ENCODE results near the gene PIPOX. TPM values are rescaled to one million over a fixed set of nuclear protein-coding genes. Genes with fewer than 3 reads are reported as not detected.

Gene PIPOX
- polyA plus RNA-seq, 4 donors: 2.9 to 35.4 (median 12.1) TPM

- DNase-seq (no peak), FAIRE-seq (no peak)
- Histone ChIP-seq H3K4me3 (ENCODE audit: low read depth in 1 of 3, low read length in 3 of 3) (no peak overlapping the region), H3K4me1 (ENCODE audit: control insufficient read depth in 3 of 3, insufficient read depth in 2 of 3, low read depth in 1 of 3, low read length in 2 of 3) (no peaks in the 10 kb centered on the region), H3K36me3 (ENCODE audit: control insufficient read depth in 3 of 3, insufficient read depth in 2 of 3, low read depth in 1 of 3, low read length in 3 of 3) (peaks cover 23 to 100% (median 37%) of the 10 kb centered on the region in 3 donors), H3K9me3 (ENCODE audit: control insufficient read depth in 2 of 2, insufficient read depth in 1 of 2, low read depth in 1 of 2, low read length in 1 of 2) (no peaks in the 10 kb centered on the region), H3K27me3 (ENCODE audit: control insufficient read depth in 3 of 3, insufficient read depth in 3 of 3, low read length in 3 of 3) (no peaks in the 10 kb centered on the region), H3K27ac (ENCODE audit: low read depth in 1 of 3, low read length in 2 of 3) (no peak overlapping the region)
- 89 to 92% (median 90%) methylated on average over 11 of the region's 11 CpGs for WGBS, 3 donors
Observed at GRCh38 chr17:29094101-29094708, 51.3 kb downstream of the PIPOX start.

GRCh38 chr17:29095439-29095838 is 52.5 kb downstream of the PIPOX start:
- Histone ChIP-seq H3K9me3 (ENCODE audit: control insufficient read depth in 2 of 2, insufficient read depth in 1 of 2, low read depth in 1 of 2, low read length in 1 of 2) (no peaks in the 10 kb centered on the region), H3K4me1 (ENCODE audit: control insufficient read depth in 3 of 3, insufficient read depth in 2 of 3, low read depth in 1 of 3, low read length in 2 of 3) (no peaks in the 10 kb centered on the region), H3K4me3 (ENCODE audit: low read depth in 1 of 3, low read length in 3 of 3) (no peak overlapping the region), H3K36me3 (ENCODE audit: control insufficient read depth in 3 of 3, insufficient read depth in 2 of 3, low read depth in 1 of 3, low read length in 3 of 3) (peaks cover 21 to 100% (median 38%) of the 10 kb centered on the region in 3 donors), H3K27ac (ENCODE audit: low read depth in 1 of 3, low read length in 2 of 3) (no peak overlapping the region), H3K27me3 (ENCODE audit: control insufficient read depth in 3 of 3, insufficient read depth in 3 of 3, low read length in 3 of 3) (no peaks in the 10 kb centered on the region)
- WGBS, 3 donors: 90 to 97% (median 91%) methylated on average over 6 of the region's 6 CpGs
- DNase-seq: no peak
- FAIRE-seq: no peak

DNA sequence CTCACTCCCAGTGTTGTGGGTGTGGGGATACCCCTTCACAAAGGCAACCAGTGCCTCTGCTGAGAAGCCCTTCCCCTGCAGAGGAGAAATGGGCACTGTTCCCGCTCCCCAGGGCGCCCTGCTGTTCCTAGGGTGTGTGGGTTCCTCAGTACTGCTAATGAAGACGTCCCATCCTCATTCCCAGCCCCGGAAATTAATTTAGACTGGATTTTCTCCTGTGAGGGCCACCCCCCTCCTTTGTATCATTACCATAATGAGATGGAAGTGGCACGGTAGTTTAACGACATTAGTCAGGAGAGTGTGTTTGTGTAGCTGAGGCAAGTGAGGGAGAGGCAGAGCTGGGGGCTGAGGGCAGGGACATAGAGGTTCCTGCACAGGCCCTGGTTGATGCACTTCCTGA is 53.2 kb downstream of the PIPOX start:
- no peak for FAIRE-seq
- Histone ChIP-seq H3K9me3 (ENCODE audit: control insufficient read depth in 2 of 2, insufficient read depth in 1 of 2, low read depth in 1 of 2, low read length in 1 of 2) (no peaks in the 10 kb centered on the region), H3K4me3 (ENCODE audit: low read depth in 1 of 3, low read length in 3 of 3) (no peak overlapping the region), H3K27me3 (ENCODE audit: control insufficient read depth in 3 of 3, insufficient read depth in 3 of 3, low read length in 3 of 3) (no peaks in the 10 kb centered on the region), H3K27ac (ENCODE audit: low read depth in 1 of 3, low read length in 2 of 3) (no peak overlapping the region), H3K4me1 (ENCODE audit: control insufficient read depth in 3 of 3, insufficient read depth in 2 of 3, low read depth in 1 of 3, low read length in 2 of 3) (no peaks in the 10 kb centered on the region), H3K36me3 (ENCODE audit: control insufficient read depth in 3 of 3, insufficient read depth in 2 of 3, low read depth in 1 of 3, low read length in 3 of 3) (peaks cover 21 to 96% (median 34%) of the 10 kb centered on the region in 3 donors)
- DNase-seq: no peak
- WGBS, 3 donors: 79 to 85% (median 80%) methylated on average over 6 of the region's 6 CpGs

- DNase-seq (no peak), FAIRE-seq (no peak)
- 86 to 94% (median 93%) methylated on average over 4 to 5 of the region's 5 CpGs for WGBS, 3 donors
- Histone ChIP-seq H3K4me3 (ENCODE audit: low read depth in 1 of 3, low read length in 3 of 3) (no peak overlapping the region), H3K27ac (ENCODE audit: low read depth in 1 of 3, low read length in 2 of 3) (no peak overlapping the region), H3K4me1 (ENCODE audit: control insufficient read depth in 3 of 3, insufficient read depth in 2 of 3, low read depth in 1 of 3, low read length in 2 of 3) (no peaks in the 10 kb centered on the region), H3K27me3 (ENCODE audit: control insufficient read depth in 3 of 3, insufficient read depth in 3 of 3, low read length in 3 of 3) (no peaks in the 10 kb centered on the region), H3K36me3 (ENCODE audit: control insufficient read depth in 3 of 3, insufficient read depth in 2 of 3, low read depth in 1 of 3, low read length in 3 of 3) (peaks cover 11 to 96% (median 40%) of the 10 kb centered on the region in 3 donors), H3K9me3 (ENCODE audit: control insufficient read depth in 2 of 2, insufficient read depth in 1 of 2, low read depth in 1 of 2, low read length in 1 of 2) (no peaks in the 10 kb centered on the region)
Observed at GRCh38 chr17:29099527-29099926, 56.6 kb downstream of the PIPOX start.

DNA sequence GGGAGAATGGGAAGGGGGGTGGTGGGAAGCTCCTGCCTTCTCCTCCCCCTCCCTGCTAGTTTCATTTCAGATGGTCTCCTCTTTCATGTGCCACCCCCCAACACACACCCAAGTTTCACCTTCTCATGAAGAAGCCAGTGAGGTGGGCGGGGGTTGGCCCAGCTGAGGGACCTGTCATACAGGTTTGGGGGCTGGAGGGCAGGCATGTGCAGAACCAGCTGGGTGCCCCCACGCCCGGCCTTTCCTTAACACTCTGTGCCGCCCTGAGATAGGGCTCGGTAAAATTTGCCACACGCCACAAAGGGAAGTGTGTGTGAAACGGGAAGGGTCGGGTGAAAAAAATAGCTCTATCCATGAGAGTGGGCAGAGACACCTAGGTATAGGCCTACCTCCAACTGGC is 57.4 kb downstream of the PIPOX start:
- FAIRE-seq: no peak

DNA sequence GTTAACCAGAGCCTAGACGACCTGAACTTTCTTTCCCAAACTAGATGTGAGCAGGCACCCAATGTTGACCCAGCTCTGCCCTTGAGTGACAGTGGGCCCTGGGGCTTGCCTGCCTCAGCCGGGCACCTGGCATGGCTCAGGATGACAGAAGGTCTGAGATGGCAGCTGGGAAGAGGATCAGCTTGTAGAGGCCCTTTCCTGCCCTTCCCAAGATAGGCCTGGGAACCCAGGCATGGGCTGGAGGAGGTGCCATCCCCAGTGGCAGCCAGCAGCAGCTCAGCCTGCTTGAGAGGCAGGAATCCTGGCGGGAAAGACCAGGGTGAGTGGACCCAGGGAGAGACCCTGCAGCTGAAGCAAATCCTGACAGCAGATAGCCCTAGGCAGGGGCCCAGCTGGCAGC is 59.1 kb downstream of the PIPOX start:
- Histone ChIP-seq H3K27ac (ENCODE audit: low read depth in 1 of 3, low read length in 2 of 3) (no peak overlapping the region), H3K4me1 (ENCODE audit: control insufficient read depth in 3 of 3, insufficient read depth in 2 of 3, low read depth in 1 of 3, low read length in 2 of 3) (no peaks in the 10 kb centered on the region), H3K9me3 (ENCODE audit: control insufficient read depth in 2 of 2, insufficient read depth in 1 of 2, low read depth in 1 of 2, low read length in 1 of 2) (no peaks in the 10 kb centered on the region), H3K36me3 (ENCODE audit: control insufficient read depth in 3 of 3, insufficient read depth in 2 of 3, low read depth in 1 of 3, low read length in 3 of 3) (peaks cover 18 to 94% (median 46%) of the 10 kb centered on the region in 3 donors), H3K4me3 (ENCODE audit: low read depth in 1 of 3, low read length in 3 of 3) (no peak overlapping the region), H3K27me3 (ENCODE audit: control insufficient read depth in 3 of 3, insufficient read depth in 3 of 3, low read length in 3 of 3) (no peaks in the 10 kb centered on the region)
- no peak for FAIRE-seq
- 85 to 94% (median 88%) methylated on average over 3 of the region's 3 CpGs for WGBS, 3 donors
- no peak for DNase-seq

More for the DNA sequence above, 57.4 kb downstream of the PIPOX start:
- peaks cover 10 to 94% (median 40%) of the 10 kb centered on the region in 3 donors for H3K36me3 ChIP-seq (ENCODE audit: control insufficient read depth in 3 of 3, insufficient read depth in 2 of 3, low read depth in 1 of 3, low read length in 3 of 3)
- no peaks in the 10 kb centered on the region for H3K4me1 ChIP-seq (ENCODE audit: control insufficient read depth in 3 of 3, insufficient read depth in 2 of 3, low read depth in 1 of 3, low read length in 2 of 3)
- H3K4me3 ChIP-seq (ENCODE audit: low read depth in 1 of 3, low read length in 3 of 3): no peak overlapping the region
- H3K27me3 ChIP-seq (ENCODE audit: control insufficient read depth in 3 of 3, insufficient read depth in 3 of 3, low read length in 3 of 3): no peaks in the 10 kb centered on the region
- H3K27ac ChIP-seq (ENCODE audit: low read depth in 1 of 3, low read length in 2 of 3): no peak overlapping the region
- no peak for DNase-seq
- 80 to 84% (median 82%) methylated on average over 8 of the region's 8 CpGs for WGBS, 3 donors
- no peaks in the 10 kb centered on the region for H3K9me3 ChIP-seq (ENCODE audit: control insufficient read depth in 2 of 2, insufficient read depth in 1 of 2, low read depth in 1 of 2, low read length in 1 of 2)

DNA sequence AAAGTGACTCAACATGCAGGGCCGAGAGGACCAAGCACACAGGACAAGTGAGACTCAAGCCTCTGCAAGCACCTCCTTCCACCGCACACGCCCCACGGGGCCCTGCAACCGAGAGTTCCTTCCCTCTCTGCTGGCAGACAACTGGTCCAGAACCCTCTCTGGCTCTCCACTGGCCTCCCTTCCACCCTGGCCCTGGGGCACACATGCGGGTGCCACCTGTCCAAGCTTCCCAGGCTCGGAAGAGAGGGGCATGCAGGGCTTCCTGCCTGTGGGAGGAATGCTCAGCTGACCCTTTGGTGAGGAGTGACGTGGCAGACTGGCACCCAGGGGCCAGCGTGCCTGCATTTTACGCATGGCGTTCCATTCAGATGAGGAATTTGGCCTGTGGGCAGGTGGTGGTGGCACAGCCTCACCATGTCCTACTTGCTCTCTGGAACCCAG is 59.8 kb downstream of the PIPOX start:
- 86 to 97% (median 88%) methylated on average over 8 to 11 of the region's 11 CpGs for WGBS, 3 donors
- Histone ChIP-seq H3K27ac (ENCODE audit: low read depth in 1 of 3, low read length in 2 of 3) (no peak overlapping the region), H3K36me3 (ENCODE audit: control insufficient read depth in 3 of 3, insufficient read depth in 2 of 3, low read depth in 1 of 3, low read length in 3 of 3) (peaks cover 18 to 94% (median 43%) of the 10 kb centered on the region in 3 donors), H3K9me3 (ENCODE audit: control insufficient read depth in 2 of 2, insufficient read depth in 1 of 2, low read depth in 1 of 2, low read length in 1 of 2) (no peaks in the 10 kb centered on the region), H3K27me3 (ENCODE audit: control insufficient read depth in 3 of 3, insufficient read depth in 3 of 3, low read length in 3 of 3) (no peaks in the 10 kb centered on the region), H3K4me3 (ENCODE audit: low read depth in 1 of 3, low read length in 3 of 3) (no peak overlapping the region), H3K4me1 (ENCODE audit: control insufficient read depth in 3 of 3, insufficient read depth in 2 of 3, low read depth in 1 of 3, low read length in 2 of 3) (no peaks in the 10 kb centered on the region)
- DNase-seq (no peak), FAIRE-seq (no peak)

DNA sequence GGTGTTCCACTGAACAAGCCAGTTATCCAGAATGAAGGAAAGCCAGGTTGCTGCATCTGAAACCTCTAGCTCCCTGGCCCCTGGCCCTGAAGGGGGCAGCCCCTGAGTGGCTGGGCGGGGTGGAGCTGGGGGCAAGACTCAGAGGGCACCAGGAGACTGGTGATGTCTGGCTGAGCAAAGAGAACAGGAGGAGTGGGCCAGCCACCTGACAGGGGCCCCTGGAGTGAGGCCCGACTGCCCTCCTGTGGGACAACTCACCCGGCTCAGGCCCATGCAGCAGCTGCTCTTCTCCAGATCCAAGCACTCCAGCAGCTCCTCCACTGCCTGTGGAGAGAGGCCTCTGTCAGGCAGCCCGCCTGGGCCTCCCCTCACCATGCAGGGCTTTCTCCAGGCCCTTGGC is 60.4 kb downstream of the PIPOX start:
- 94 to 99% (median 98%) methylated on average over 4 of the region's 4 CpGs for WGBS, 3 donors
- FAIRE-seq (no peak), DNase-seq (no peak)
- Histone ChIP-seq H3K4me3 (ENCODE audit: low read depth in 1 of 3, low read length in 3 of 3) (no peak overlapping the region), H3K36me3 (ENCODE audit: control insufficient read depth in 3 of 3, insufficient read depth in 2 of 3, low read depth in 1 of 3, low read length in 3 of 3) (peaks cover 16 to 93% (median 43%) of the 10 kb centered on the region in 3 donors), H3K27me3 (ENCODE audit: control insufficient read depth in 3 of 3, insufficient read depth in 3 of 3, low read length in 3 of 3) (no peaks in the 10 kb centered on the region), H3K9me3 (ENCODE audit: control insufficient read depth in 2 of 2, insufficient read depth in 1 of 2, low read depth in 1 of 2, low read length in 1 of 2) (no peaks in the 10 kb centered on the region), H3K4me1 (ENCODE audit: control insufficient read depth in 3 of 3, insufficient read depth in 2 of 3, low read depth in 1 of 3, low read length in 2 of 3) (no peaks in the 10 kb centered on the region), H3K27ac (ENCODE audit: low read depth in 1 of 3, low read length in 2 of 3) (no peak overlapping the region)

Measured in small intestine (tissue), 7 donors.